Rectal smooth muscle tissue (tissue), 1 donor: ENCODE results near the gene TRPT1.

Experiments used
- H3K27ac ChIP-seq: one replicate; pipeline ENCODE4 v1.7.0; 2013; ENCODE audit warnings: low read depth, low read length, inconsistent platforms
- H3K27me3 ChIP-seq: one replicate; pipeline ENCODE4 v1.7.0; 2013; ENCODE audit warnings: low read length; ENCODE audit not compliant: control insufficient read depth, insufficient read depth
- H3K36me3 ChIP-seq: one replicate; pipeline ENCODE4 v1.7.0; 2013; ENCODE audit warnings: low read length; ENCODE audit not compliant: control insufficient read depth, insufficient read depth
- H3K4me1 ChIP-seq: one replicate; pipeline ENCODE4 v1.7.0; 2013; ENCODE audit warnings: low read length; ENCODE audit not compliant: control insufficient read depth, insufficient read depth
- H3K4me3 ChIP-seq: one replicate; pipeline ENCODE4 v1.7.0; 2013; ENCODE audit warnings: low read length
- H3K9ac ChIP-seq: one replicate; pipeline ENCODE4 v1.7.0; 2013; ENCODE audit warnings: low read length

Gene TRPT1

DNA sequence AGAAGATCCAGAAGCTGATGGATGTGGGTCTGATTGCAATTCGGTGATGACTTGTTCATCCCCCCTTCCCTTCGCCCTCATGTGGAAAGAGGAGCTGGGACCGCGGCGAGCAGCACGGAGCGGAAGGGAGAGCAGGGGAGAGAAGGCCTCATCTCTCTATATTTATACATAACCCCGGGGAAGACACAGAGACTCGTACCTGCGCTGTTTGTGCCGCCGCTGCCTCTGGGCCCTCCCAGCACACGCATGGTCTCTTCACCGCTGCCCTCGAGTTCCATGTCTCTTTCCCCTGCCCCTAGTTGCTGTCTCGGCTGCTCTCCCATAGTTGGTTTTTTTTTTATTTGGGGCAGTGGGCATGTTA lies 21.9 kb downstream of the TRPT1 start:
- H3K36me3 ChIP-seq: peaks cover 23% of the 10 kb centered on the region
- no peak overlapping the region for H3K4me3 ChIP-seq
- H3K27me3 ChIP-seq: no peaks in the 10 kb centered on the region
- H3K4me1 ChIP-seq: peaks cover 3% of the 10 kb centered on the region
- peak overlapping the region; percentile 16 for H3K27ac ChIP-seq
- H3K9ac ChIP-seq: no peak overlapping the region

DNA sequence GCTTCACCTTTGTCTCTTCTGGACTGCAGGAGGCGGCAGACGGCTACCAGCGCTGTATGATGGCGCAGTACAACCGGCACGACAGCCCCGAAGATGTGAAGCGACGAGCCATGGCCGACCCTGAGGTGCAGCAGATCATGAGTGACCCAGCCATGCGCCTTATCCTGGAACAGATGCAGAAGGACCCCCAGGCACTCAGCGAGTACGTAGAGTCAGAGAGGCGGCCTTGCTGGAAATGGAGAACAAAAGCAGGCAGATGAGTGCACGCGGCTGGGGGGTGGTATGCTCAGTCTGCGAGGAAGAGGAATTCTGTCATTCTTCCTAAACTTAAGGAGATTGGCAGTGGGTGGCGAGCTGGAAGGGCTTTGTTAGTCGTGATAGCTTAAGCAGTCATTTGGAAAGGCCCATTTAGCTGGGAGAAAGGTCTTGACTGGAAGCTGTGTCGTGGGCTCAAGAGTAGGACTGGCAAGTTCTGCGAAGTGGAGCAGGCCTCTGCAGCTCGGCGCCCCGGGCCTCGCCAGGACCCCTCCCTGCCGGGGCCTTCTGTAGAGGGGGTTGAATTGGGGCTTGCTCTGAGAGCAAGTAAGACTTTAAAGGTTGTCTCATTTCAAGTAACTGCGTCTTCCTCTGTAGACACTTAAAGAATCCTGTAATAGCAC lies 22.4 kb downstream of the TRPT1 start:
- H3K36me3 ChIP-seq: peaks cover 23% of the 10 kb centered on the region

DNA sequence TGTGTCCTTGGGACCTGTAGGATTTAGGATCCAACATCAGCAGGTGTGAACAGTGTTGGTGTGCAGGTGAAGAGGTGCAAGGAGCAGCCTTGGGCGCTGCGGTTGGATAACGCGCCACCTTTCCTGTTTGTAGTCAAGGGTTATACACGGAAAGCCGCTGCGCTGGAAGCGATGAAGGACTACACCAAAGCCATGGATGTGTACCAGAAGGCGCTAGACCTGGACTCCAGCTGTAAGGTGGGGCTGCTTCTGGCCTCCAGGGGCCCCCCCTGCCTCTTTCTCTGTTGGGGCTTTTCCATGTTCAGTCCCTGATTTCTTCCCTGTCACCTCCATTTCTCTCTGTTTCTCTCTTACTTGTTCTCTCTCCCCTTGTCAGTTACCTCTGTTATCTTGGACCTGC lies 23.0 kb downstream of the TRPT1 start:
- Histone ChIP-seq H3K9ac (no peak overlapping the region), H3K36me3 (peaks cover 26% of the 10 kb centered on the region), H3K4me3 (no peak overlapping the region), H3K4me1 (peaks cover 3% of the 10 kb centered on the region), H3K27ac (no peak overlapping the region), H3K27me3 (no peaks in the 10 kb centered on the region)

More for the DNA sequence above, 22.4 kb downstream of the TRPT1 start:
- no peaks in the 10 kb centered on the region for H3K27me3 ChIP-seq
- H3K4me3 ChIP-seq: no peak overlapping the region
- H3K27ac ChIP-seq: no peak overlapping the region
- peaks cover 3% of the 10 kb centered on the region for H3K4me1 ChIP-seq
- H3K9ac ChIP-seq: no peak overlapping the region

DNA sequence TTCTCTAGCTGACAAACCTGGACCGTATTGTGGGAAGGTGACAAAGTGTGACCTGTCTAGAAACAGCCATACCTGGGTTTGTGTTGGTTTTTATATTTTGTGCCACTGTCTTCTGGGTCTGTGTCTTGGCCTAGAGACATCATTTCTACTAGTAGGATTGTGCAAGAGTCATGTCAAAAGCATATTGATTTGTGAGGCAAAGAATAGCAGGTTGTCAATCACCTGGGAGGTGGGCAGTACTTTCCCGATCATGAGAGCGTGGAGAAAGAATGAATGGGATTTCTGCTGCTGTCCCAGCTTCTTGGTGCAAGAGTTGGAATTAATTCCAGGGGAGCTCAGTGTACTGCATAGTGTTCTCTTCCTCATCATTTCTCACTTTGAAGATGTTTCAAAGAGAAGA lies 24.4 kb downstream of the TRPT1 start:
- H3K36me3 ChIP-seq: peaks cover 37% of the 10 kb centered on the region
- no peak overlapping the region for H3K27ac ChIP-seq
- H3K9ac ChIP-seq: no peak overlapping the region
- no peak overlapping the region for H3K4me3 ChIP-seq
- H3K4me1 ChIP-seq: peaks cover 3% of the 10 kb centered on the region
- no peaks in the 10 kb centered on the region for H3K27me3 ChIP-seq

DNA sequence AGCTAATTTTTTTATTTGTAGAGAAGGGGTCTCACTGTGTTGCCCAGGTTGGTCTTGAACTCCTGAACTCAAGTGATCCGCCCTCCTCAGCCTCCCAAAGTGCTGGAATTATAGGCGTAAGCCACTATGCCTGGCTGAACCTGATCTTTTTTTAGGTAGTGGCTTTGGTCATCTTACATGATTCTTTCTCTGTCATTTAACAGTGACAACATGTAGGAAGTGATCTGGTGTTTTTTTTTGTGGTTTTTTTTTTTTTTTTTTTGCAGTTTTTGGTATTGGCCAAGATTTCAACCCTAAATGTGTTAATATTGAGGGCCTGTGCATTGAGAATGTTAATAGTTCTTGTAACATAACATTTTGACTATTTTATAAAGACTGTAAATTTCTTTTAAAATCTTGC lies 27.5 kb downstream of the TRPT1 start:
- Histone ChIP-seq H3K36me3 (peaks cover 52% of the 10 kb centered on the region), H3K9ac (no peak overlapping the region), H3K27me3 (no peaks in the 10 kb centered on the region), H3K27ac (no peak overlapping the region), H3K4me3 (no peak overlapping the region), H3K4me1 (no peaks in the 10 kb centered on the region)

DNA sequence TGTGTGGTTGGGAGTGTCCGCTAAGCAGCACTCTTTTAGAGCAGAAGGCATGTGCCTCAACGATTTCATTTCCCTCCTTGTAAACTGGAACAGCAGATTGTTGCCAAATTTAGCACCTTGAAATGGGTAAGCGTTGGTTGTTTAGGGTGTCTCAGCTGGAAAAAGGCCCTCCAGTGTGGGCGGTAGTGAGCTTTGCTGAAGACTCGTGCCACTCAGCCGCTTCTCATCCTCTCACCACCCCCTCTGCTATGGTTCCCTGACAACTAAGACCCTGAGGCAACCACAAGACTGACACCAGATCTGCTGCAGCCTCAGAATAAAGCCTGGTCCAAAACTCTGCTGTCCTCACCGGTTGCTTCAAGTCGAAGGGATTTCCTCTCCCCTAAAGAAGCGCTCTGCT lies 29.4 kb downstream of the TRPT1 start:
- Histone ChIP-seq H3K27ac (no peak overlapping the region), H3K9ac (no peak overlapping the region), H3K4me3 (no peak overlapping the region), H3K36me3 (peaks cover 47% of the 10 kb centered on the region), H3K4me1 (no peaks in the 10 kb centered on the region), H3K27me3 (no peaks in the 10 kb centered on the region)

DNA sequence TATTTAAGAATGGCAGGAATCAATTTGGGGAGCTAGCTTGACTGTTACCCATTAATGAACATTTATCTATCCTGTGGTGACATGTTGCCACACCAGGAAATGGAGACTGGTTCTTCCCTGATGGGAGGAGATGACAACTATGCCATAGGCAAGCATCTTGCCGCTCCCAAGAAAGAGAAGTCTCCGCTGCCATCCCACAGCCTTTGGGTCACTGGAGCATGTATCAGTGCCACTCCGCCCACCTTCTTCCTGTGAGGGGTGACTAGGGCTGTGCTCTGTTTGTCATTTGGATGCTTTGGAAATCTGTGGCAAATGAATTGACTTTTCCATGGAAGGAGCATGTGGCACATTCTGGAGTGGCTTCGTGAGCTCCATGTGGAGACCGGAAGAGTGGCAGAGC lies 33.6 kb downstream of the TRPT1 start:
- Histone ChIP-seq H3K4me3 (no peak overlapping the region), H3K4me1 (no peaks in the 10 kb centered on the region), H3K36me3 (peaks cover 37% of the 10 kb centered on the region), H3K27me3 (no peaks in the 10 kb centered on the region), H3K9ac (no peak overlapping the region), H3K27ac (no peak overlapping the region)

DNA sequence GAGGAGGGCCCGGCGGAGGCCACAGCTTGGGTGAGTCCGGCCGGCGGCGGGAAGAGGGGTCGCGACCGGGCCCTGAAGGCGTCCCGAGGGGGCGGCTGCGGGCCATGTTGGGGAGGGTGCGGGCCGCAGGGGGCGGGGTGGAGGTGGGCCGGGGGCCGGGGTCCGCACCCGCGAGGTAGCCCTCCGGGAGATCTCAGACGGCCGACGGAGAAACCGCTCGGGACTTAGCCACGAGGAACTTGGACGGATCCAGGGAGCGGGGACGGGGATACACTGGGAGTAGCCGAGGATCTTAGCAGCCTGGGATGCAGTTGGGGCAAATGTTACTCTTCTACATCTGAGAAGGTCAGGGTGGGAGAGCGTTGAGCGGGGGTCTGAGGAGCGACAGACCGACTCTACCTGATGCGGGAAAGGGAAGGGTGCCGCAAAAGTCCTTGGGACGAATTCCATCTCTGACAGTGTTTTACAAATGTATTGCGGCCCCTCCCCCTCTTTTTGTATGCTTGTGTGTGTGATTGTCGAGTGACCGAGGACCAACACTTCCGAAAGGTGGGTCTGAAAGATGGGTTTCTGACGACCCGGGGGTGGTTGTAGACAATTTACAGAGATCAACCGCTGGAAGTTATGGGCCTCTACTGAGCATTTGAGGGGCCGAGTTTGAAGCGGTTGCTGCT lies 39.4 kb downstream of the TRPT1 start:
- H3K4me3 ChIP-seq: no peak overlapping the region
- H3K36me3 ChIP-seq: no peaks in the 10 kb centered on the region
- no peak overlapping the region for H3K9ac ChIP-seq
- H3K27me3 ChIP-seq: peaks cover 1% of the 10 kb centered on the region
- peak overlapping the region; percentile 69 for H3K27ac ChIP-seq
- peaks cover 13% of the 10 kb centered on the region for H3K4me1 ChIP-seq

DNA sequence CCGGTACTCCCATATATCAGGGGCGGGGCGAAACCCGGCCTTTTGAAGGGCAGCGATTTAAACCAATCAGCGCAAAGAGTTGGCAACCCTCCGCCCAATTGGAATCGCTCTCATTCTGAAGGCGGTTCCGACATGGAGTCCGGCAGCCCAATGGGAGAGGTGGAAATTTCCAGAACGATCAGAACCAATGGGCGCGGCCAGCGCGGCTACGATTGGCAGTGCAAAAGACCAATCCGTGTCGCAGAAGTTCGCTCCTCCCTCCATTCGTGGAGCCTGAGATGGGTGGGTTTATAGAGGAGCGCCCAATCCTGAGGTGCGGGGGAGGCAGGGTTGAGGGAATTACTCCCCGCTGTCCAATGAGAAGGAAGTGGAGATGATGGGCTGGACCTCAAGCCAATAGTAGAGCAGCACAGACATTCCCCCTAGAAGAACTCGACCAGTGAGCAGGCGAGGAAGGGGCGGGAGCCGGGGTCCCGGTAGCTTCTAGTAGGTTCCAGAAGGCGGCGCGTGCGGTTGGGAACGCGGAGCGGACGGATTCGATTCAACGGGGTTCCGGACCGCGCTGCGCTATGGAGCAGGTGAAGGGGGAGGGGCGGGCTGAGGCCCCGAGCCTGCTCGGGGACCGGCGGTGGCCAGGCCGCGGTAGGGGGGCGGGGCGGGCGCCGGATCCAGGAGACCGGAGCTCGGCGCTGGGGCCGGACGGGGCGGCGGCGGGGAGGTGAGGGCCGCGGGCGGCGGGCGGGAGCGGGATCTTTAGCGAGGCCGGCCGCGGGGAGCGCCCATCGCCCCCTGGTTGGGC lies 40.1 kb downstream of the TRPT1 start, which contains the start of gene STIP1:
STIP1 (plus strand) TSS at position 479 of the 799 bp plus-strand sequence; CDS start at position 570, 91 bp downstream.
- peaks cover 1% of the 10 kb centered on the region for H3K27me3 ChIP-seq
- peak within 1 kb of the TSS; percentile 93 for H3K4me3 ChIP-seq
- peak within 1 kb of the TSS; percentile 90 for H3K27ac ChIP-seq
- H3K9ac ChIP-seq: peak within 1 kb of the TSS; percentile 80
- no peaks in the 10 kb centered on the region for H3K36me3 ChIP-seq
- H3K4me1 ChIP-seq: peaks cover 20% of the 10 kb centered on the region

DNA sequence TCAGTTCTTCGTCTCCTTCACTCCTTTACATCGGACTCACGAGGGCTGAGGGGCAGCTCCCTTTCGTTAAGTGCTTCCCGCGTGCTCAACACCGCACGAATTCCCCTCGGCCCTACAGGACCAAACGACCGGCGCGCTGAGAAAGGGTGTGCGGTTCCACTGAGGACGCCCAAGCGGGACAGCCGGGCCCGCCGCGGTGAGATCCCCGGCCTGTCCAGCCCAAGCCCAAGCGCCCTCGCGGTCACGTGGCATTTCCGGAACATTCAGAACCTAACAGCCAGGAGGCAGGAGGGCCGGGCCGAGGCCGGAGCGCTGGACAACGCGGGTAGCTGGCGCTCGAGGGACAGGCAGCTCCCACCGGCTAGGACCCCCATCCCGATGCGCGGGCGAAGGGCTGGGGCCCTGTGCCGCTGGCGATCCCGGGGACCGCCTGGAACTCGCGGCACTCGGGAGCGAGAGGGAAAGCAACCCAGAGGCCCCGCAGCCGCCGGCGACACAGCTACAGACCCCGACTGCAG lies 40.8 kb downstream of the TRPT1 start:
- H3K27me3 ChIP-seq: peaks cover 1% of the 10 kb centered on the region
- peaks cover 25% of the 10 kb centered on the region for H3K4me1 ChIP-seq
- H3K36me3 ChIP-seq: no peaks in the 10 kb centered on the region
- H3K9ac ChIP-seq: peak overlapping the region; percentile 80
- H3K4me3 ChIP-seq: peak overlapping the region; percentile 93
- peak overlapping the region; percentile 90 for H3K27ac ChIP-seq

DNA sequence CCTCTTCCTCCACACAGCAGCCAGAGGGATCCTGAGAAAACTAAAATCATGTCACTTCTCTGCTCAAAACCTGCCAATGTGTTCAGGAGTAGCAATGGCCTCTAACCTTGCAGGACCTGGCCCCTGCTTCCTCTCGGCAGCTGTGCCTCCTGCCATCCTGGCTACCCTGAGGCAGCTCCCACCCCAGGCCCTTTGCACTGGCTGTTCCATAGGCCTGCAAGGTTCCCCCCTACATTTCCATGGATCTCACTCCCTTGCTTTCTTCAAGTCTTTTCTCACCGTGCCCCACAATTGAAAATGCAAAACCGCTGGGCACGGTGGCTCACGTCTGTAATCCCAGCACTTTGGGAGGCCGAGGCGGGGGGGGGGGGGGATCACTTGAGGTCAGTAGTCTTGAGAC lies 42.1 kb downstream of the TRPT1 start:
- peak overlapping the region; percentile 41 for H3K27ac ChIP-seq
- H3K36me3 ChIP-seq: no peaks in the 10 kb centered on the region
- H3K4me3 ChIP-seq: no peak overlapping the region
- peaks cover 25% of the 10 kb centered on the region for H3K4me1 ChIP-seq
- H3K27me3 ChIP-seq: peaks cover 1% of the 10 kb centered on the region
- no peak overlapping the region for H3K9ac ChIP-seq
